ENCODE measurements around the gene NPS.

- TF ChIP-seq, protein P1, sequence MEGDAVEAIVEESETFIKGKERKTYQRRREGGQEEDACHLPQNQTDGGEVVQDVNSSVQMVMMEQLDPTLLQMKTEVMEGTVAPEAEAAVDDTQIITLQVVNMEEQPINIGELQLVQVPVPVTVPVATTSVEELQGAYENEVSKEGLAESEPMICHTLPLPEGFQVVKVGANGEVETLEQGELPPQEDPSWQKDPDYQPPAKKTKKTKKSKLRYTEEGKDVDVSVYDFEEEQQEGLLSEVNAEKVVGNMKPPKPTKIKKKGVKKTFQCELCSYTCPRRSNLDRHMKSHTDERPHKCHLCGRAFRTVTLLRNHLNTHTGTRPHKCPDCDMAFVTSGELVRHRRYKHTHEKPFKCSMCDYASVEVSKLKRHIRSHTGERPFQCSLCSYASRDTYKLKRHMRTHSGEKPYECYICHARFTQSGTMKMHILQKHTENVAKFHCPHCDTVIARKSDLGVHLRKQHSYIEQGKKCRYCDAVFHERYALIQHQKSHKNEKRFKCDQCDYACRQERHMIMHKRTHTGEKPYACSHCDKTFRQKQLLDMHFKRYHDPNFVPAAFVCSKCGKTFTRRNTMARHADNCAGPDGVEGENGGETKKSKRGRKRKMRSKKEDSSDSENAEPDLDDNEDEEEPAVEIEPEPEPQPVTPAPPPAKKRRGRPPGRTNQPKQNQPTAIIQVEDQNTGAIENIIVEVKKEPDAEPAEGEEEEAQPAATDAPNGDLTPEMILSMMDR (IDR thresholded peaks at IDR 0.05; ENCODE audit: low read depth, low read length), result peak; percentile 19; the same call in 1 of the 2 replicates
- TF ChIP-seq EZH2phosphoT487 (IDR thresholded peaks at IDR 0.05; ENCODE audit: low read depth), result no peak
Measured at GRCh38 chr10:127577376-127578258, 28.5 kb downstream of the NPS start.
